ENCODE data around the gene OR10J1.

Gene OR10J1

GRCh38 chr1:159430985-159431384, 8.5 kb upstream of the OR10J1 start:
- ChIA-PET POLR2A (no interaction called here), CTCF (no interaction called here)

GRCh38 chr1:159431904-159432303, 7.6 kb upstream of the OR10J1 start, which contains the start of gene OR10J4:
Gene OR10J4, plus strand, starts transcription at chr1:159432204.
- no peak for DNase-seq (ENCODE audit: extremely low spot score)
- POLR2A ChIA-PET, result no interaction called here
- no peak for TF ChIP-seq CTCF (IDR thresholded peaks at IDR 0.05; ENCODE audit: control extremely low read depth, extremely low read depth, low read depth, missing control alignments)
- CTCF ChIA-PET, result no interaction called here

More at GRCh38 chr1:159430985-159431384, 8.5 kb upstream of the OR10J1 start:
- no peak for DNase-seq (ENCODE audit: extremely low spot score)
- TF ChIP-seq CTCF (IDR thresholded peaks at IDR 0.05; ENCODE audit: control extremely low read depth, extremely low read depth, low read depth, missing control alignments), result no peak

GRCh38 chr1:159436469-159436868, 3.1 kb upstream of the OR10J1 start:
- DNase-seq (ENCODE audit: extremely low spot score), result no peak
- no peak for TF ChIP-seq CTCF (IDR thresholded peaks at IDR 0.05; ENCODE audit: control extremely low read depth, extremely low read depth, low read depth, missing control alignments)
- POLR2A ChIA-PET, result no interaction called here
- CTCF ChIA-PET, result no interaction called here

GRCh38 chr1:159441360-159441759, 1.8 kb downstream of the OR10J1 start:
- POLR2A ChIA-PET, result no interaction called here
- DNase-seq (ENCODE audit: extremely low spot score), result no peak
- no peak for TF ChIP-seq CTCF (IDR thresholded peaks at IDR 0.05; ENCODE audit: control extremely low read depth, extremely low read depth, low read depth, missing control alignments)
- CTCF ChIA-PET, result no interaction called here

- POLR2A ChIA-PET, result no interaction called here
- DNase-seq (ENCODE audit: extremely low spot score), result no peak
- TF ChIP-seq CTCF (IDR thresholded peaks at IDR 0.05; ENCODE audit: control extremely low read depth, extremely low read depth, low read depth, missing control alignments), result no peak
- CTCF ChIA-PET, result no interaction called here
Observed at GRCh38 chr1:159442428-159442827, 2.9 kb downstream of the OR10J1 start.

- CTCF ChIA-PET, result no interaction called here
- DNase-seq (ENCODE audit: extremely low spot score), result no peak
- POLR2A ChIA-PET, result no interaction called here
- no peak for TF ChIP-seq CTCF (IDR thresholded peaks at IDR 0.05; ENCODE audit: control extremely low read depth, extremely low read depth, low read depth, missing control alignments)
Observed at GRCh38 chr1:159443066-159443750, 3.7 kb downstream of the OR10J1 start.
